Neural cell (in vitro differentiated cells): ENCODE measurements around the gene DMXL1.

Experiments used
- CTCF ChIP-seq: fragments of 450-650 bp; IDR thresholded peaks from 2 replicates; pipeline ENCODE4 v1.5.1; 2014; ENCODE audit warnings: antibody characterized with exemption, mild to moderate bottlenecking, moderate library complexity; ENCODE audit not compliant: poor library complexity, severe bottlenecking
- EP300 ChIP-seq: fragments of 450-650 bp; conservative IDR thresholded peaks from 2 replicates; pipeline ENCODE4 v1.6.1; 2014; ENCODE audit warnings: antibody characterized with exemption, mild to moderate bottlenecking, moderate library complexity; ENCODE audit not compliant: poor library complexity, severe bottlenecking
- EZH2 ChIP-seq: fragments of 200-600, 300-800 bp; shearing (Covaris generic), sonication (generic); IDR thresholded peaks from 2 replicates; pipeline ENCODE4 v1.6.1; 2014; ENCODE audit warnings: antibody characterized with exemption, low read length, borderline replicate concordance, mild to moderate bottlenecking; ENCODE audit not compliant: insufficient read depth, poor library complexity, severe bottlenecking
- MXI1 ChIP-seq: fragments of 450-650 bp; conservative IDR thresholded peaks from 2 replicates; pipeline ENCODE4 v1.6.1; 2014; ENCODE audit warnings: antibody characterized with exemption, mild to moderate bottlenecking; ENCODE audit not compliant: poor library complexity, severe bottlenecking
- POLR2AphosphoS5 ChIP-seq: IDR thresholded peaks from 2 replicates; pipeline ENCODE4 v1.6.1; 2012
- RAD21 ChIP-seq: fragments of 450-650 bp; conservative IDR thresholded peaks from 2 replicates; pipeline ENCODE4 v1.6.1; 2014; ENCODE audit warnings: antibody characterized with exemption, mild to moderate bottlenecking, moderate library complexity
- REST ChIP-seq: IDR thresholded peaks from 2 replicates; pipeline ENCODE4 v1.6.1; 2012; ENCODE audit warnings: borderline replicate concordance
- TAF1 ChIP-seq: IDR thresholded peaks from 2 replicates; pipeline ENCODE4 v1.6.1; 2012; ENCODE audit warnings: low read depth

GRCh38 chr5:119275601-119276173 lies 204.8 kb downstream of the DMXL1 start:
- TF ChIP-seq POLR2AphosphoS5 (no peak), REST (no peak), EZH2 (no peak), CTCF (no peak), RAD21 (no peak), EP300 (no peak), MXI1 (no peak), TAF1 (no peak)
